ENCODE measurements around the gene ANGPT4. TPM values are rescaled to one million over a fixed set of nuclear protein-coding genes. Genes with fewer than 3 reads are reported as not detected.

ANGPT4 gene
- total RNA-seq, 1 donor from 2014 or later = 0.05 TPM

DNA sequence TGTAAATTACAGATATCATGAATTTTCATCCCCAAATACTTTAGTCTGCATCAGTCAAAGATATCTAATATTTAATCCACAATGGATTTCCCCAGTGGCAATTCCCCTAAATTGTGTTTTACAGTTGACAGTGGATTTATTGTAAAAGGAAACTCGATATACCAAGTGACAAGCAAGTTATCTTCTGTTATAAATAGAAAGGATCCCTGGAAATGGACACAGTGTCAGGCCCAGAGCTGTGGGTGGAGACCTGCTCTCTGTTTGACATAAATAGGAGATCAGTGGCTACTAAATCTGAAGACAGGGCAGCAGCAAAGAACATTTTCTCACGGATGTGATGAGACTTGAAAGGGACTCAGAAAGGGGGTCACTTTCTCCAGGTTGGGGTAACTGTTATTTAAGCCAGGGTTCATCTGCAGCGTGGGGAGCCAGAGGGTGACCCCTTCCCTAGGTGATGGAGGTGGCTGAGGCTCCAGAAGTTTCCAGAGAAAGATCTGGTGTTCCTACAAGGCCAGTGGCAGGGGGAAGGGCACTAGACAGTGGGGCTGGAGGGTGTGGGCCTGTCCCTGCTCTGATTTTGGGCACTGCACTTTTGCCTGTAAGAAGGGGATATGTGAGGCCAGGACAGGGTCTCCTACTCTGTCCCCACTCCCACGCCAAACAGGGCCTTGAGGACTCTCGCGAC lies 94.9 kb downstream of the ANGPT4 start:
- H4K20me1 ChIP-seq (ENCODE audit: insufficient read depth, low read length) = no peaks in the 10 kb centered on the region
- DNase-seq (ENCODE audit: low read depth) (no peak), FAIRE-seq (no peak)
- no peaks in the 10 kb centered on the region for H3K4me1 ChIP-seq (ENCODE audit: insufficient read depth, low read length)
- H3K27me3 ChIP-seq (ENCODE audit: insufficient read depth, low read length) = no peaks in the 10 kb centered on the region
- no peak overlapping the region for H3K27ac ChIP-seq (ENCODE audit: low read depth, low read length)
- H3K36me3 ChIP-seq (ENCODE audit: insufficient read depth, low read length) = no peaks in the 10 kb centered on the region
- Mint-ChIP-seq H3K27ac (ENCODE audit: unreplicated experiment) (no peak overlapping the region), H3K9me3 (ENCODE audit: unreplicated experiment) (peaks cover 3% of the 10 kb centered on the region), H3K27me3 (ENCODE audit: low read depth, unreplicated experiment) (peaks cover 27% of the 10 kb centered on the region), H3K4me3 (ENCODE audit: unreplicated experiment) (no peak overlapping the region), H3K36me3 (ENCODE audit: low read depth, unreplicated experiment) (no peaks in the 10 kb centered on the region), H3K4me1 (ENCODE audit: low read depth, unreplicated experiment) (peaks cover 2% of the 10 kb centered on the region)
- no peak overlapping the region for H3K9ac ChIP-seq (ENCODE audit: low read length)
- H3K9me3 ChIP-seq (ENCODE audit: insufficient read depth, low read depth, low read length) = no peaks in the 10 kb centered on the region
- TF ChIP-seq, protein P1, sequence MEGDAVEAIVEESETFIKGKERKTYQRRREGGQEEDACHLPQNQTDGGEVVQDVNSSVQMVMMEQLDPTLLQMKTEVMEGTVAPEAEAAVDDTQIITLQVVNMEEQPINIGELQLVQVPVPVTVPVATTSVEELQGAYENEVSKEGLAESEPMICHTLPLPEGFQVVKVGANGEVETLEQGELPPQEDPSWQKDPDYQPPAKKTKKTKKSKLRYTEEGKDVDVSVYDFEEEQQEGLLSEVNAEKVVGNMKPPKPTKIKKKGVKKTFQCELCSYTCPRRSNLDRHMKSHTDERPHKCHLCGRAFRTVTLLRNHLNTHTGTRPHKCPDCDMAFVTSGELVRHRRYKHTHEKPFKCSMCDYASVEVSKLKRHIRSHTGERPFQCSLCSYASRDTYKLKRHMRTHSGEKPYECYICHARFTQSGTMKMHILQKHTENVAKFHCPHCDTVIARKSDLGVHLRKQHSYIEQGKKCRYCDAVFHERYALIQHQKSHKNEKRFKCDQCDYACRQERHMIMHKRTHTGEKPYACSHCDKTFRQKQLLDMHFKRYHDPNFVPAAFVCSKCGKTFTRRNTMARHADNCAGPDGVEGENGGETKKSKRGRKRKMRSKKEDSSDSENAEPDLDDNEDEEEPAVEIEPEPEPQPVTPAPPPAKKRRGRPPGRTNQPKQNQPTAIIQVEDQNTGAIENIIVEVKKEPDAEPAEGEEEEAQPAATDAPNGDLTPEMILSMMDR (IDR thresholded peaks at IDR 0.05; ENCODE audit: insufficient read depth, low read depth, low read length) = no peak
- H2AFZ ChIP-seq (ENCODE audit: low read depth, low read length) = no peak overlapping the region
- no peaks in the 10 kb centered on the region for H3K79me2 ChIP-seq (ENCODE audit: insufficient read depth, low read length)
- no peak overlapping the region for H3K4me3 ChIP-seq (ENCODE audit: insufficient read depth, low read depth, low read length)
- H3K4me2 ChIP-seq (ENCODE audit: low read length) = no peak overlapping the region

DNA sequence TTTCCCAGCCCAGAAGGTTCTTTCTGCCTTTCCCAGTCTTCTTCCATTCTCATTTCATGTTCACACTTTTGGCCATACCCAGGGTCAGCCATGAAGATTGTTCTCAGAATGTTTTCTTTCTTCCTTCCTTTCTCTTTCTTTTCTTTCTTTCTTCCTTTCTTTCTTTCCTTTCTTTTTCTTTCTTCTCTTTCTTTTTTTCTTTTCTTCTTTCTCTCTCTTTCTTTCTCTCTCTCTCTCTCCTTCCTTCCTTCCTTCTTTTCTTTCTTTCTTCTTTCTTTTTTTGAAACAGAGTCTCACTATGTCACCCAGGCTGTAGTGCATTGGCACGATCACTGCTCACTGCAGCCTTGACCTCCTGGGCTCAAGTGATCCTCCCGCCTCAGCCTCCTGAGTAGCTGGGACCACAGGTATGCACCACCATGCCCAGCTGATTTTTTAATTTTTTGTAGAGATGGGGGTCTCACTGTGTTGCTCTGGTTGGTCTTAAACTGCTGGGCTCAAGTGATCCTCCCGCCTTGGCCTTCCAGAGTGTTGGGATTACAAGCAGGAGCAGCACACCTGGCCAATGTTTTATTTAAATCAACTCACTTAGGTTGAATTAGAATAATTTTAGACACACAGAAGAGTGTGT lies 95.7 kb downstream of the ANGPT4 start:
- no peak overlapping the region for H3K27ac Mint-ChIP-seq (ENCODE audit: unreplicated experiment)
- H3K9me3 Mint-ChIP-seq (ENCODE audit: unreplicated experiment) = peaks cover 3% of the 10 kb centered on the region
- Histone ChIP-seq H3K4me2 (ENCODE audit: low read length) (no peak overlapping the region), H3K36me3 (ENCODE audit: insufficient read depth, low read length) (no peaks in the 10 kb centered on the region), H3K4me3 (ENCODE audit: insufficient read depth, low read depth, low read length) (no peak overlapping the region), H3K27me3 (ENCODE audit: insufficient read depth, low read length) (no peaks in the 10 kb centered on the region), H3K4me1 (ENCODE audit: insufficient read depth, low read length) (no peaks in the 10 kb centered on the region), H3K79me2 (ENCODE audit: insufficient read depth, low read length) (no peaks in the 10 kb centered on the region), H2AFZ (ENCODE audit: low read depth, low read length) (no peak overlapping the region), H3K9me3 (ENCODE audit: insufficient read depth, low read depth, low read length) (no peaks in the 10 kb centered on the region), H3K27ac (ENCODE audit: low read depth, low read length) (no peak overlapping the region), H4K20me1 (ENCODE audit: insufficient read depth, low read length) (no peaks in the 10 kb centered on the region), H3K9ac (ENCODE audit: low read length) (no peak overlapping the region)
- no peak overlapping the region for H3K4me3 Mint-ChIP-seq (ENCODE audit: unreplicated experiment)
- FAIRE-seq (no peak), DNase-seq (ENCODE audit: low read depth) (no peak)
- TF ChIP-seq, protein P1 (IDR thresholded peaks at IDR 0.05; ENCODE audit: insufficient read depth, low read depth, low read length) = no peak
- TF ChIP-seq EZH2 (IDR thresholded peaks at IDR 0.05; ENCODE audit: insufficient read depth, low read length) = no peak
- no peaks in the 10 kb centered on the region for H3K4me1 Mint-ChIP-seq (ENCODE audit: low read depth, unreplicated experiment)
- no peaks in the 10 kb centered on the region for H3K36me3 Mint-ChIP-seq (ENCODE audit: low read depth, unreplicated experiment)
- H3K27me3 Mint-ChIP-seq (ENCODE audit: low read depth, unreplicated experiment) = peaks cover 23% of the 10 kb centered on the region

Other genes starting within 250 kb of the ANGPT4 start
- gene SCRT2, start 240.5 kb downstream of the ANGPT4 start, total RNA-seq = not detected in 2 replicates
- 0.09 TPM in 1 of 2 replicates, not detected in the other for gene SLC52A3, start 147.8 kb downstream of the ANGPT4 start, total RNA-seq
- 1.2 and 1.4 TPM in 2 replicates for gene FAM110A, start 82.6 kb downstream of the ANGPT4 start, total RNA-seq
- 0.34 and 0.99 TPM in 2 replicates for gene RSPO4, start 86.0 kb upstream of the ANGPT4 start, total RNA-seq
- gene PSMF1, start 202.3 kb upstream of the ANGPT4 start, total RNA-seq = 133 and 139 TPM in 2 replicates

Data from astrocyte (in vitro differentiated cells and primary cell).